ENCODE measurements around the gene CAPN3. TPM values are rescaled to one million over a fixed set of nuclear protein-coding genes. Genes with fewer than 3 reads are reported as not detected.

Gene CAPN3
- total and polyA plus RNA-seq, 12 donors: 3.3 to 72.9 (median 8.5) TPM

- 94 to 99% (median 95%) methylated on average over 5 of the region's 5 CpGs for WGBS, 4 donors
- DNase-seq: no peak
- H3K36me3 ChIP-seq (replicated peaks in 1 of 2): no peaks in the 10 kb centered on the region
- H3K4me3 ChIP-seq: no peak overlapping the region
- H3K9me3 ChIP-seq (replicated peaks in 1 of 3): no peaks in the 10 kb centered on the region
- intact Hi-C loops (cut with DNase I): no loop called here
- no peaks in the 10 kb centered on the region for H3K4me1 ChIP-seq (replicated peaks in 1 of 2)
- no peak overlapping the region for H3K27ac ChIP-seq
- H3K27me3 ChIP-seq: no peaks in the 10 kb centered on the region
- TF ChIP-seq CTCF (IDR thresholded peaks at IDR 0.05) (no peak), POLR2A (IDR thresholded peaks at IDR 0.05) (no peak)
Measured at GRCh38 chr15:42360535-42361112, 1.3 kb downstream of the CAPN3 start.

GRCh38 chr15:42363487-42363886, 4.2 kb downstream of the CAPN3 start:
- H3K27ac ChIP-seq: no peak overlapping the region
- TF ChIP-seq CTCF (IDR thresholded peaks at IDR 0.05) (no peak), POLR2A (IDR thresholded peaks at IDR 0.05) (no peak)
- H3K27me3 ChIP-seq: no peaks in the 10 kb centered on the region
- no peaks in the 10 kb centered on the region for H3K4me1 ChIP-seq (replicated peaks in 1 of 2)
- H3K4me3 ChIP-seq: no peak overlapping the region
- no peaks in the 10 kb centered on the region for H3K36me3 ChIP-seq (replicated peaks in 1 of 2)
- H3K9me3 ChIP-seq (replicated peaks in 1 of 3): no peaks in the 10 kb centered on the region
- WGBS, 4 donors: 89 to 98% (median 94%) methylated on average over 3 of the region's 3 CpGs
- intact Hi-C loops (cut with DNase I): no loop called here
- DNase-seq: no peak

- Histone ChIP-seq H3K27me3 (no peaks in the 10 kb centered on the region), H3K4me1 (replicated peaks in 1 of 2) (no peaks in the 10 kb centered on the region), H3K9me3 (replicated peaks in 1 of 3) (no peaks in the 10 kb centered on the region), H3K36me3 (replicated peaks in 1 of 2) (no peaks in the 10 kb centered on the region), H3K4me3 (no peak overlapping the region), H3K27ac (no peak overlapping the region)
- DNase-seq: no peak
- TF ChIP-seq CTCF (IDR thresholded peaks at IDR 0.05) (no peak), POLR2A (IDR thresholded peaks at IDR 0.05) (no peak)
- intact Hi-C loops (cut with DNase I): no loop called here
Measured at GRCh38 chr15:42363942-42364341, 4.6 kb downstream of the CAPN3 start.

GRCh38 chr15:42364529-42364928, 5.2 kb downstream of the CAPN3 start:
- H3K27ac ChIP-seq: no peak overlapping the region
- intact Hi-C loops (cut with DNase I): no loop called here
- no peaks in the 10 kb centered on the region for H3K27me3 ChIP-seq
- DNase-seq: peak in 5 of 7 donors; percentile 23 to 68 (median 32)
- no peaks in the 10 kb centered on the region for H3K9me3 ChIP-seq (replicated peaks in 1 of 3)
- no peaks in the 10 kb centered on the region for H3K36me3 ChIP-seq (replicated peaks in 1 of 2)
- 53 to 78% (median 74%) methylated on average over 1 of the region's 1 CpG; no CpG with 5 or more reads in 1 of the 4 donors for WGBS, 4 donors
- no peak for TF ChIP-seq CTCF (IDR thresholded peaks at IDR 0.05)
- no peak for TF ChIP-seq POLR2A (IDR thresholded peaks at IDR 0.05)
- no peaks in the 10 kb centered on the region for H3K4me1 ChIP-seq (replicated peaks in 1 of 2)
- H3K4me3 ChIP-seq: no peak overlapping the region
